ENCODE data around the gene MOB3C. TPM values are rescaled to one million over a fixed set of nuclear protein-coding genes. Genes with fewer than 3 reads are reported as not detected.
"Not testable (repeated sequence)": the region's sequence is repeated elsewhere in the genome, so short reads cannot be mapped to it uniquely, and the experiment has no call there.

Gene MOB3C
- total and polyA plus RNA-seq, 10 of the 15 experiments (the other 5 are each of a cell fraction or from before 2014, with no cell fraction given): 1.0 to 16.0 (median 9.4) TPM

DNA sequence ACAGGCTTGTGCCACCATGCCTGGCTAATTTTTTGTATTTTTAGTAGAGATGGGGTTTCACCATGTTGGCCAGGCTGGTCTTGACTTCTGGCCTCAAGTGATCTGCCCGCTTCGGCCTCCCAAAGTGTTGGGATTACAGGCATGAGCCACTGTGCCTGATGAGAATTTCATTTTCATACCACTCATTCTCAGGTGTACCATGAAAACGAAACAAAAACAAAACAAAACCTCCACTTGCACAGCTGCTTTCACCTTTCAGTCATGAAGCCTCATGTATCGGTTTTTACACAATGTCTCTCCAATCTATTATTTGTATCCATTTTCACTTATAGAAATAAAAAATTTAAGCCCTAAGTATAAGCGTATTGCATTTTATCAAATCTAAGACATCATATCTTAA is 43.5 kb upstream of the MOB3C start:
- DNase-seq (ENCODE audit: low read depth, low spot score); H2AFZ ChIP-seq (ENCODE audit: control insufficient read depth, low read depth, low read length); in situ Hi-C loops (cut with MboI); H3K79me2 ChIP-seq (ENCODE audit: control insufficient read depth, insufficient read depth, low read length); POLR2A ChIA-PET; intact Hi-C loops (cut with micrococcal nuclease; ENCODE audit: unreplicated experiment); H3K9me3 ChIP-seq (replicated peaks; ENCODE audit: control insufficient read depth, insufficient read depth, low read length); H3K9ac ChIP-seq (ENCODE audit: control insufficient read depth, insufficient read depth, low read length); BruUV-seq (replicated peaks); H3K27me3 ChIP-seq (replicated peaks in 1 of 2; ENCODE audit: control insufficient read depth in 2 of 2, insufficient read depth in 2 of 2, low read length in 1 of 2); H3K36me3 ChIP-seq (ENCODE audit: control insufficient read depth in 2 of 2, insufficient read depth in 2 of 2, low read length in 1 of 2); H4K20me1 ChIP-seq (ENCODE audit: control insufficient read depth, insufficient read depth): not testable (repeated sequence)
- RAD21 ChIA-PET (ENCODE audit: unreplicated experiment): interaction anchor here (0.6 kb wide), 1 partner anchor 9 kb away, joined by 3 read pairs; no protein-coding TSS in a partner anchor
- peak; percentile 94 for ATAC-seq
- SMC1A ChIA-PET (ENCODE audit: uncharacterized antibody, unreplicated experiment): interaction anchor here (0.7 to 1.6 kb wide), 2 partner anchors 19 to 111 kb away, joined by 3 read pairs; no protein-coding TSS in a partner anchor
- peak; percentile 76 for FAIRE-seq
- Histone ChIP-seq H3K4me3 (0 out of 2 replicates have a peak overlapping the region, but pooled peaks have one; percentile 8), H3K4me1 (ENCODE audit: control insufficient read depth, insufficient read depth, low read length) (peaks cover 18% of the 10 kb centered on the region), H3K27ac (ENCODE audit: control insufficient read depth, insufficient read depth) (peak overlapping the region; percentile 35; the same call in 1 of the 2 replicates), H3K4me2 (ENCODE audit: control insufficient read depth, insufficient read depth) (peak overlapping the region; percentile 68)
- CTCF ChIA-PET: interaction anchor here (0.8 kb wide), 1 partner anchor 11 kb away, joined by 3 read pairs; no protein-coding TSS in a partner anchor
- 0 out of 2 replicates have a peak, but pooled peaks have one; percentile 15 for TF ChIP-seq HDGF (IDR thresholded peaks at IDR 0.05)
- TF ChIP-seq MXI1 (IDR thresholded peaks at IDR 0.05; ENCODE audit: low read depth, low read length): 0 out of 2 replicates have a peak, but pooled peaks have one; percentile 36
- TF ChIP-seq, protein P1, sequence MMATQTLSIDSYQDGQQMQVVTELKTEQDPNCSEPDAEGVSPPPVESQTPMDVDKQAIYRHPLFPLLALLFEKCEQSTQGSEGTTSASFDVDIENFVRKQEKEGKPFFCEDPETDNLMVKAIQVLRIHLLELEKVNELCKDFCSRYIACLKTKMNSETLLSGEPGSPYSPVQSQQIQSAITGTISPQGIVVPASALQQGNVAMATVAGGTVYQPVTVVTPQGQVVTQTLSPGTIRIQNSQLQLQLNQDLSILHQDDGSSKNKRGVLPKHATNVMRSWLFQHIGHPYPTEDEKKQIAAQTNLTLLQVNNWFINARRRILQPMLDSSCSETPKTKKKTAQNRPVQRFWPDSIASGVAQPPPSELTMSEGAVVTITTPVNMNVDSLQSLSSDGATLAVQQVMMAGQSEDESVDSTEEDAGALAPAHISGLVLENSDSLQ (IDR thresholded peaks at IDR 0.05): peak; percentile 9; the same call in 1 of the 2 replicates
- WGBS (ENCODE audit: insufficient coverage, insufficient replicate concordance, low lambda C conversion rate, missing lambda C conversion rate): 28% methylated on average over 5 of the region's 5 CpGs

GRCh38 chr1:46659307-46659870 is 42.8 kb upstream of the MOB3C start:
- ChIA-PET RAD21 (ENCODE audit: unreplicated experiment) (interaction anchor here (0.6 kb wide), 1 partner anchor 9 kb away, joined by 3 read pairs; no protein-coding TSS in a partner anchor), POLR2A (no interaction called here), CTCF (interaction anchor here (0.8 kb wide), 1 partner anchor 10 kb away, joined by 3 read pairs; no protein-coding TSS in a partner anchor), SMC1A (ENCODE audit: uncharacterized antibody, unreplicated experiment) (interaction anchor here (1.6 kb wide), 1 partner anchor 18 kb away, joined by 3 read pairs; no protein-coding TSS in a partner anchor)
- no peak overlapping the region for H3K9ac ChIP-seq (ENCODE audit: control insufficient read depth, insufficient read depth, low read length)
- H3K79me2 ChIP-seq (ENCODE audit: control insufficient read depth, insufficient read depth, low read length): no peaks in the 10 kb centered on the region
- H3K27me3 ChIP-seq (replicated peaks in 1 of 2; ENCODE audit: control insufficient read depth in 2 of 2, insufficient read depth in 2 of 2, low read length in 1 of 2): no peaks in the 10 kb centered on the region
- in situ Hi-C loops (cut with MboI): no loop called here
- H3K4me2 ChIP-seq (ENCODE audit: control insufficient read depth, insufficient read depth): peak overlapping the region; percentile 68; the same call in 1 of the 2 replicates
- no peak for DNase-seq (ENCODE audit: low read depth, low spot score)
- peak; percentile 52 for ATAC-seq
- TF ChIP-seq ZBTB4 (CRISPR knock-in tag; IDR thresholded peaks at IDR 0.05) (no peak), BMI1 (IDR thresholded peaks at IDR 0.05; ENCODE audit: borderline replicate concordance) (no peak), FOXK2 (IDR thresholded peaks at IDR 0.05) (no peak), JUNB (IDR thresholded peaks at IDR 0.05) (peak; percentile 32)
- TF ChIP-seq, protein P2, sequence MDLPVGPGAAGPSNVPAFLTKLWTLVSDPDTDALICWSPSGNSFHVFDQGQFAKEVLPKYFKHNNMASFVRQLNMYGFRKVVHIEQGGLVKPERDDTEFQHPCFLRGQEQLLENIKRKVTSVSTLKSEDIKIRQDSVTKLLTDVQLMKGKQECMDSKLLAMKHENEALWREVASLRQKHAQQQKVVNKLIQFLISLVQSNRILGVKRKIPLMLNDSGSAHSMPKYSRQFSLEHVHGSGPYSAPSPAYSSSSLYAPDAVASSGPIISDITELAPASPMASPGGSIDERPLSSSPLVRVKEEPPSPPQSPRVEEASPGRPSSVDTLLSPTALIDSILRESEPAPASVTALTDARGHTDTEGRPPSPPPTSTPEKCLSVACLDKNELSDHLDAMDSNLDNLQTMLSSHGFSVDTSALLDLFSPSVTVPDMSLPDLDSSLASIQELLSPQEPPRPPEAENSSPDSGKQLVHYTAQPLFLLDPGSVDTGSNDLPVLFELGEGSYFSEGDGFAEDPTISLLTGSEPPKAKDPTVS (IDR thresholded peaks at IDR 0.05; ENCODE audit: low read depth, low read length): no peak
- BruUV-seq (replicated peaks): no TSS peak
- 41% methylated on average over 2 of the region's 2 CpGs for WGBS (ENCODE audit: insufficient coverage, insufficient replicate concordance, low lambda C conversion rate, missing lambda C conversion rate)
- intact Hi-C loops (cut with micrococcal nuclease; ENCODE audit: unreplicated experiment): no loop called here
- H3K4me3 ChIP-seq: no peak overlapping the region
- peaks cover 2% of the 10 kb centered on the region; the same call in 2 of the 3 replicates for H3K9me3 ChIP-seq (replicated peaks; ENCODE audit: control insufficient read depth, insufficient read depth, low read length)
- FAIRE-seq: peak; percentile 54
- no peak overlapping the region for H2AFZ ChIP-seq (ENCODE audit: control insufficient read depth, low read depth, low read length)
- peaks cover 18% of the 10 kb centered on the region for H3K4me1 ChIP-seq (ENCODE audit: control insufficient read depth, insufficient read depth, low read length)
- H3K27ac ChIP-seq (ENCODE audit: control insufficient read depth, insufficient read depth): peak overlapping the region; percentile 35; the same call in 1 of the 2 replicates
- H4K20me1 ChIP-seq (ENCODE audit: control insufficient read depth, insufficient read depth): no peaks in the 10 kb centered on the region
- peaks cover 2 to 8% of the 10 kb centered on the region in 2 experiments; a peak in 3 of 4 replicates for H3K36me3 ChIP-seq (ENCODE audit: control insufficient read depth in 2 of 2, insufficient read depth in 2 of 2, low read length in 1 of 2)
